HUDEP-2 (cell line): ENCODE results near the gene LRP5.
A peak's percentile ranks its signal among the peaks of the same experiment; 100 is the strongest.

Source experiments
- DNase-seq, 76 experiments: peaks; one replicate each; lab custom pipeline; 2025; ENCODE audit not compliant: unreplicated experiment in 76 of 76; lab: John Stamatoyannopoulos, UW

Gene LRP5

GRCh38 chr11:68365943-68366435, 53.6 kb downstream of the LRP5 start:
- no peak for DNase-seq

- no peak for DNase-seq
Observed at GRCh38 chr11:68367252-68367651, 54.9 kb downstream of the LRP5 start.

GRCh38 chr11:68369756-68370155, 57.4 kb downstream of the LRP5 start:
- no peak for DNase-seq

GRCh38 chr11:68370211-68371111, 58.1 kb downstream of the LRP5 start:
- peak in 1 of 76 experiments; percentile 8 for DNase-seq

GRCh38 chr11:68371171-68372041, 59.0 kb downstream of the LRP5 start:
- no peak for DNase-seq

- no peak for DNase-seq
Observed at GRCh38 chr11:68372114-68372513, 59.7 kb downstream of the LRP5 start.

GRCh38 chr11:68372625-68373024, 60.2 kb downstream of the LRP5 start:
- DNase-seq: no peak

- no peak for DNase-seq
Observed at GRCh38 chr11:68373189-68373814, 60.9 kb downstream of the LRP5 start.

- DNase-seq: peak in 3 of 76 experiments; percentile 21 to 28 (median 24)
Observed at GRCh38 chr11:68373815-68374501, 61.6 kb downstream of the LRP5 start.

GRCh38 chr11:68374531-68374930, 62.1 kb downstream of the LRP5 start:
- no peak for DNase-seq

GRCh38 chr11:68375337-68375736, 62.9 kb downstream of the LRP5 start:
- no peak for DNase-seq

- peak in 74 of 76 experiments; percentile 22 to 89 (median 70) for DNase-seq
Observed at GRCh38 chr11:68375766-68376165, 63.4 kb downstream of the LRP5 start.

- no peak for DNase-seq
Observed at GRCh38 chr11:68377389-68377795, 65.0 kb downstream of the LRP5 start.

- DNase-seq: no peak
Observed at GRCh38 chr11:68379206-68379605, 66.8 kb downstream of the LRP5 start.

- DNase-seq: no peak
Observed at GRCh38 chr11:68380786-68381622, 68.6 kb downstream of the LRP5 start.

GRCh38 chr11:68381716-68382115, 69.3 kb downstream of the LRP5 start:
- peak in 1 of 76 experiments; percentile 14 for DNase-seq

GRCh38 chr11:68382358-68382998, 70.1 kb downstream of the LRP5 start:
- DNase-seq: no peak

GRCh38 chr11:68383976-68384501, 71.6 kb downstream of the LRP5 start:
- peak in 45 of 76 experiments; percentile 4 to 67 (median 39) for DNase-seq
